Measurements from ENCODE around the gene SV2C.

SV2C gene

GRCh38 chr5:76099756-76100155 is 16.6 kb downstream of the SV2C start:
- no peak for DNase-seq

GRCh38 chr5:76104027-76104426 is 20.8 kb downstream of the SV2C start:
- DNase-seq = no peak

DNA sequence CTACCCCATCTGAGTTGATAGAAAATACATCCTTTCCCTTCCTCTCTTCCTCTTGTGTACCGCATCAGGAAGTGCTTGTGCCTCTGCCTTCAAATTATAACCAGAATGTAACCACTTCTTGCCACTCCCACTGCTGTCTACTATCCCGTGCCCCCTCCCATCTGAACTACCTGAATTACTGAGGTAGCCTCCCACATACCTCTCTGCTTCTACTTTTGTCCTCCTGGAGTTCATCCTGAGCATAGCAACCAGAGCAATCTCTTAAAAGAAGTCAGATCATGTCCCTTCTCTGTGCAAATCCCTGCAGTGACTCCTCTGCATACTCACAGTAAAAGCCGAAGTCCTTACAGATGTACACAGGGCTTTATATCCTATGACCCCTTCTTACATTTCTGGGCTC is 23.0 kb downstream of the SV2C start:
- no peak for DNase-seq

DNA sequence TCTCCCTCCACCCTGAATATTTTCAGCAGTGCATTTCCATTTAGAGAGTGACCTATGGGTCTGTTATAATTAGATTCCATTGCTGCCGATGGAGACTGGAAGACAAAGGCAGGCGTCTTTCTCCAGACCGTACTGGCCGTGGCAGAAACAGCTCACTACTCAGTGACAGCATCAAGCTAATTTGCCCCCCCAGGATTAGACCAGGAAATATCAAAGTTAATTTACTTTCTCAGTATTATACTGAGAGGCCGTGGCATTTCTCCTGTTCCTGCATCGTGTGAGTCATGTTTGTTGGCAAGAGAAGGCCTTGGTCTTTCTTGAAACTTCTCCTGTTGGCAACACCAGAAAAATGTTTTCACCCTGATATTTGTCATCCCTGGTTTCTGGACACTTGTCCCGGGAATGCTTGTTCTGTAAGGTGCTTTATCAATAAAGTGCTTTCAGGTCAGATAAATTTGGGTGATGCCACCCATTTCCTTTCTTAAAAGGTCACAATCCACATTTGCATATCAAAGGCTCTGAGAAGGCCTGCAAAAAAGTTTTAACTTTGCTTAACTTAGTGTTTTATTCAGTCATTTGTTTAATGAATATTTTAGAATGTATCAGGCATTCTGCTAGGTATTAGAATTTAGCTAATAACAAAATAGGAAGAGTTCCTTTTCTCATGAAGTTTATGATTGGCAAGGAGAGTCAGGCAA is 28.4 kb downstream of the SV2C start:
- DNase-seq = no peak

- no peak for DNase-seq
These were observed 29.9 kb downstream of the SV2C start for GRCh38 chr5:76113103-76113502.

DNA sequence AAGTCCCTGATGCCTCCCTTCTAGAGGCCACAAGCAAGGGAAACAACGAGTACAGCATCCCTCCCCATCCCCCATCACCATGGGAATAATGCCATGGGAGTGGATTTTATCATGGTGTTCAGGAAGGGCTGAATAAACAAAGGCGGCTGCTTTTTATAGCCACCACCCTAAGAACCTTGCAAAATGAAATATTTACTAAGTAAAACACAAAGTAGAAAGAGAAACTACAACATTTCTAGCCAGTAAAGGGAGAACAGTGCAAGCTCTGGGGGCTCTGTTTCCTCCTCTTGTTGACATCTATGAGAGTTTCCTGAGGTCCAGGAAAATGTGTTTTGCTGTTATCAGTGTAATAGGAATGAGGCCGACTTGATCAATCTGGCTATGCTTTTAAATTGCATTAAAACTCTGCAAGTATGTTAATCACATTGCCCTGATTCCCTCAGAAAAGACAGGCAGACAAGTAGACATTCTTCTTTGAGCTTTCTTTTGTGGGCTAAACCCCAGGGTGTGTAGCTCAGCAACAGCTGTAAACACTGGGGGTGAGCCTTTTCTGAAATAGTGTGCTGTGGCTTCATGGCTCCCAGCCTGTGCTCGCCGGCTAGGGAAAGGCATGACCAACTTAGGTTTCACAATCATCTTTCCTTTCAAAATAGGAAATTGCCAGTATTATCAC is 31.1 kb downstream of the SV2C start:
- no peak for DNase-seq

- no peak for DNase-seq
These were observed 42.2 kb downstream of the SV2C start for GRCh38 chr5:76125346-76125745.

DNA sequence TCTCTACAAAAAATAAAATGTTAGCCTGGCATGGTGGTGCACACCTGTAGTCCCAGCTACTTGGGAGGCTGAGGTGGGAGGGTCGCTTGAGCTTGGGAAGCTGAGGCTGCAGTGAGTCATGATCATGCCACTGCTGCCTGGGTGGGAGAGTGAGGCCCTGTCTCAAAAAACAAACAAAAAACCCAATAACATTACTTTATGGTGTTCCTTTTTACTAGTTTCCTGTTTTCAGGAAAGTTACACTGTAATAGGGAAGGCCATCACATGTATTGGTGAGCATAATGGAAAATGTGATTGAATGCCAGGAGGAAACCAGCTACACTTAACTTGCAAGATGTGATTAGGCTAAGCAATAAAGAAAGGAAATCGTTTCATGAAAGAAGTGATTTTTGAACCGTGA is 42.7 kb downstream of the SV2C start:
- DNase-seq = no peak

DNA sequence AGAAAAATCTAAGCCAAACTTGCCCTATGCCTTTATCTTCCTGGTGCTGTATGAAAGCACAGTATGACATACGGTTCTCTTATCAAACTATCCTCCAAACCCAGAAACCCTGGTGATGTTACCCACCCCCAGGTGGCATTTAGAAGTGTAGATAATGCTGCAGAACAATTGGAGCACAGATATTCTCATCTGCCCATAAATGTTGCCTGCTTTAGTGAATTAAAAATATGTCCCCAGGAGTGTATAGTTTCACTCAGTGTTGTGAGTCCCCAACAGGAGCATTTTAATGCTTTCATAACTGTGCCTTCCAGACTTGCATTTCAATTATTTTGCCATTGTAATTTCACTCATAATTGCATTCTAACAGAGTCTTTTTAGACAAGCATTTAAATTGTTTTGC is 50.8 kb downstream of the SV2C start:
- DNase-seq = no peak

- DNase-seq = no peak
These were observed 51.5 kb downstream of the SV2C start for GRCh38 chr5:76134646-76135045.

DNA sequence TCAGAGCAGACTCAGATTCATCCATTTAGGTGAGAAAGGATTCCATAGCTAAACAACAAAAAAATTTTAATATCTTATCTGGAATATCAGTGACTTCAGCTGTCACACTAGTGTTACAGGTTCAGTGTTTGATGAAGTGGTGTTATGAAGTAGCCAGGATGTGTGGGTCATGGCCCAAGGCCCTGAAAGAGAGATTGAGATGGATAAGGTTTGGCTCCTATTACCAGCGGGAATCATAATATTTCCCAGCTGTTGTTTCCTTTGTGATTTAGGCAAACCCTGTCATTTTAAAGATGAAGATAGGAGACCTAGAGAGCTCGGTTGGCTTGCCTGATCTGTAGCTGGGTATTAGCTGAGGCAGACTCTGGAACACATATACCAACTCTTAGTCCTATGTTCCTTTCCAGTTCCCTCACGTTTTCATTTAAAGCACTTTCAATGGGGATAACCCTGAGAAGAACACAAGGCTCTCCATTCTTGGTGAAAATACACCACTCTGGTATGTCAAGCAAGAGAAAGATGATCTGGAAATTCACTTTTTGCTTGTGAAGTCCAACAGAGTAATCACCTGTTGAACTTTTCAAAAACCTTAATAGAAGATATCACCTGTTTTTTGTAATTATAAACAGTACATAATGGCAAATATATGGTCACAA is 54.8 kb downstream of the SV2C start:
- DNase-seq = no peak

- no peak for DNase-seq
These were observed 60.7 kb downstream of the SV2C start for GRCh38 chr5:76143884-76144283.

- no peak for DNase-seq
These were observed 61.5 kb downstream of the SV2C start for GRCh38 chr5:76144513-76145274.

- DNase-seq = no peak
These were observed 62.8 kb downstream of the SV2C start for GRCh38 chr5:76145945-76146344.

DNA sequence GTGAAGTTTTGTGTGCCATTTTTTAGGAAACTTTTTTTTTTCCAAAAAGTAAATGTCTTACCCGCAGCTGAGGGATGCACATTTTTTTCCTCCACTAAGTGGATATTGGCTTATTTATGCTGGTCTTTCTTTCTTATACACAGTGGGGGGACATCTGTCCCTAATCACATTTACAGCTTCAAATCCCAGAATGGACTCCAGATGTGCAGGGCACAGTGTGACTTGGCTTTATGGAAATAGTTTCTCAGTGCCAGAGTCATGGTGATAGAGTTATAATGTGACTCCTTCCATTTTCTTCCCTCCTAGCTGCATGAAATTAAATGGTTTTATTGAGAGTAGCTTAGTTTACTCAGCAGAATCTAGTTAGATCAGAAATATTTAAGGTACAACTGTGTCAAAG is 66.5 kb downstream of the SV2C start:
- no peak for DNase-seq

GRCh38 chr5:76152161-76152560 is 69.0 kb downstream of the SV2C start:
- no peak for DNase-seq

DNA sequence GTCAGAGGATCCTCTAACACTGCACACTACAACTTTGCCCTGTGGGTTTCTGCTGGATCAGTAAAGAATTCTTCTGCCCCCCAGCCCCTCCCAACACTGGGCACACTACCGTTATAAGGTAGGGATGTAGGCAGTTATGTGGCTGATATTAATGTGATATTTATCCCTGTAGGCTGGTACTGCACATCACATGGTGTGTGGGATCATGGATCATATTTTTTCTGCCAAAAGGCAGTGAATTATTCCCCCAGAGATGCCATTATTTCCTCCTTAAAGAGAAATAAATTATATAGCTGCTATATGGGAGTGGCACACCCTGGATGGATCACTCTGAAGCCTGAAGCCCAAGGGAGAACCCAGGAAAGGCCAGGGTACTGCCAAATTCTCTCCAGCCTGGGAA is 69.5 kb downstream of the SV2C start:
- no peak for DNase-seq

GRCh38 chr5:76153271-76153670 is 70.1 kb downstream of the SV2C start:
- DNase-seq = no peak

- DNase-seq = no peak
These were observed 71.0 kb downstream of the SV2C start for GRCh38 chr5:76154009-76154690.

GRCh38 chr5:76155536-76155935 is 72.4 kb downstream of the SV2C start:
- no peak for DNase-seq

GRCh38 chr5:76162335-76162734 is 79.2 kb downstream of the SV2C start:
- no peak for DNase-seq

- no peak for DNase-seq
These were observed 80.0 kb downstream of the SV2C start for GRCh38 chr5:76163111-76163628.

DNA sequence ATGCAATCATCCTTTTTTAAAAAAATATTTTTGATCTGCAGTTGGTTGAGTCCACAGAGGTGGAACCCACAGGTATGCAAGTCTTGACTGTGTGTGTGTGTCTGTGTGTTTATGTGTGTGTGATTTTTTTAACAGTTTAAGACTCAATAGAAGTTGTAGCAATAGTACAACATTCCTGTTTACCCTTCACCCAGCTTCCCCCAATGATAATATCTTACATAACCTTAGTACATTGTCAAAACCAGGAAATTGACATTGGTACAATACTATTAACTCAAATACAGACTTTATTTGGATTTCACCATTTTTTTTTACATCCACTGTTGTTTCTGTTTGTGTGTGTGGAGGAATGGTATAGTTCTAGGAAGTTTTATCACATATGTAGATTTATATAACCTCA is 81.8 kb downstream of the SV2C start:
- no peak for DNase-seq
